Measurements from ENCODE around the gene FCGR1A.
"Not testable (repeated sequence)": the region's sequence is repeated elsewhere in the genome, so short reads cannot be mapped to it uniquely, and the experiment has no call there.

DNA sequence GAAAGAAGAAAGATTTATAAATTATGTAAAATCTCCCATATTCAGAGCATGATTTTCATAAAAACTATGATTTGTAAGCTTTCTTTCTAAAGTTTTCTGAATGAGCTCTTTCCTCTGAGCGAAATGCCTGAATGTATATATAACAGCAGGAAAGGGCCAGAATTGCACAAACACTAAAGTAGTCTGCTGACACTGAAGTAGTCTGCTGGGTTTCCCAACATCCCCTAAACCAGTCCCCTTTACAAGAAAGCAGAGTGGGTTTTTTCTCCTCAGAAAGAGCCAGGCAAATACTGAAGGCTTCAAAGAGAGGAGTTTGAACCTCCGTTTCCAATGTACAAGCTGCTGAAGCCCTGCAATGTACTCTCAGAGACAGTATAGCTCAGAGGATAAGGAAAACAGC, 795 bp downstream of the FCGR1A start:
- TF ChIP-seq, protein P1, sequence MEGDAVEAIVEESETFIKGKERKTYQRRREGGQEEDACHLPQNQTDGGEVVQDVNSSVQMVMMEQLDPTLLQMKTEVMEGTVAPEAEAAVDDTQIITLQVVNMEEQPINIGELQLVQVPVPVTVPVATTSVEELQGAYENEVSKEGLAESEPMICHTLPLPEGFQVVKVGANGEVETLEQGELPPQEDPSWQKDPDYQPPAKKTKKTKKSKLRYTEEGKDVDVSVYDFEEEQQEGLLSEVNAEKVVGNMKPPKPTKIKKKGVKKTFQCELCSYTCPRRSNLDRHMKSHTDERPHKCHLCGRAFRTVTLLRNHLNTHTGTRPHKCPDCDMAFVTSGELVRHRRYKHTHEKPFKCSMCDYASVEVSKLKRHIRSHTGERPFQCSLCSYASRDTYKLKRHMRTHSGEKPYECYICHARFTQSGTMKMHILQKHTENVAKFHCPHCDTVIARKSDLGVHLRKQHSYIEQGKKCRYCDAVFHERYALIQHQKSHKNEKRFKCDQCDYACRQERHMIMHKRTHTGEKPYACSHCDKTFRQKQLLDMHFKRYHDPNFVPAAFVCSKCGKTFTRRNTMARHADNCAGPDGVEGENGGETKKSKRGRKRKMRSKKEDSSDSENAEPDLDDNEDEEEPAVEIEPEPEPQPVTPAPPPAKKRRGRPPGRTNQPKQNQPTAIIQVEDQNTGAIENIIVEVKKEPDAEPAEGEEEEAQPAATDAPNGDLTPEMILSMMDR (IDR thresholded peaks at IDR 0.05), result not testable (repeated sequence)
- TF ChIP-seq EZH2 (IDR thresholded peaks at IDR 0.05; ENCODE audit: borderline replicate concordance, insufficient read depth, low read depth, low read length, poor library complexity, severe bottlenecking), result not testable (repeated sequence)

Data from B cell (primary cell).